CD8-positive, alpha-beta memory T cell (primary cell): ENCODE data around the gene ZNF41. TPM values are rescaled to one million over a fixed set of nuclear protein-coding genes. Genes with fewer than 3 reads are reported as not detected.
A peak's percentile ranks its signal among the peaks of the same experiment; 100 is the strongest.

Experiments used
- CTCF ChIA-PET: fragments of 350-600 bp; sonication (Branson Sonifier 250); formaldehyde crosslinking; loops from one replicate; lab custom pipeline; 2021; ENCODE audit warnings: antibody characterized with exemption; lab: Charles Lee
- POLR2A ChIA-PET: fragments of 350-600 bp; sonication (Branson Sonifier 250); formaldehyde crosslinking; loops from one replicate; lab custom pipeline; 2021; ENCODE audit warnings: antibody characterized with exemption; lab: Charles Lee
- DNase-seq, 5 donors: peaks; one replicate each; pipeline versions ENCODE4 v3.0.0 to v3.0.0-alpha.2; 2020 to 2022; ENCODE audit warnings: mixed read lengths in 1 of 5
- H3K27ac ChIP-seq: one replicate; pipeline ENCODE4 v1.7.0; 2013; ENCODE audit warnings: low read depth, mild to moderate bottlenecking, low read length, moderate library complexity
- H3K27me3 ChIP-seq: 2 replicates; pipeline ENCODE4 v1.7.0; 2013; ENCODE audit warnings: low read length, mild to moderate bottlenecking; ENCODE audit not compliant: insufficient read depth, poor library complexity, severe bottlenecking
- H3K36me3 ChIP-seq: 2 replicates; pipeline ENCODE4 v1.7.0; 2013; ENCODE audit warnings: mild to moderate bottlenecking, low read length, moderate library complexity; ENCODE audit not compliant: insufficient read depth
- H3K4me1 ChIP-seq: 2 replicates; pipeline ENCODE4 v1.7.0; 2013; ENCODE audit warnings: mild to moderate bottlenecking, low read length, moderate library complexity; ENCODE audit not compliant: insufficient read depth
- H3K4me3 ChIP-seq: 2 replicates; pipeline ENCODE4 v1.7.0; 2013; ENCODE audit warnings: mild to moderate bottlenecking, low read length
- H3K9me3 ChIP-seq: 2 replicates; pipeline ENCODE4 v1.7.0; 2013; ENCODE audit warnings: mild to moderate bottlenecking, low read length
- H3K27ac Mint-ChIP-seq, 8 donors: one replicate each; pipeline ENCODE4 v1.8.0; 2020 to 2021; ENCODE audit warnings: mixed read lengths in 8 of 8, mild to moderate bottlenecking in 6 of 8, inconsistent platforms in 3 of 8, moderate library complexity in 3 of 8
- H3K27me3 Mint-ChIP-seq, 2 donors: one replicate each; pipeline ENCODE4 v1.8.0; 2020 to 2021; ENCODE audit warnings: mixed read lengths in 2 of 2, mild to moderate bottlenecking in 1 of 2, moderate library complexity in 1 of 2
- H3K36me3 Mint-ChIP-seq, 3 donors: one replicate each; pipeline ENCODE4 v1.8.0; 2020 to 2021; ENCODE audit warnings: mixed read lengths in 3 of 3, inconsistent platforms in 1 of 3, mild to moderate bottlenecking in 1 of 3
- H3K4me1 Mint-ChIP-seq, 3 donors: one replicate each; pipeline ENCODE4 v1.8.0; 2020 to 2021; ENCODE audit warnings: mixed read lengths in 3 of 3, inconsistent platforms in 1 of 3, mild to moderate bottlenecking in 1 of 3
- H3K4me3 Mint-ChIP-seq, 7 donors: one replicate each; pipeline ENCODE4 v1.8.0; 2020 to 2021; ENCODE audit warnings: mixed read lengths in 7 of 7, mild to moderate bottlenecking in 6 of 7, moderate library complexity in 4 of 7, inconsistent platforms in 2 of 7
- H3K9me3 Mint-ChIP-seq, 5 donors: one replicate each; pipeline ENCODE4 v1.8.0; 2020 to 2022; ENCODE audit warnings: mixed read lengths in 5 of 5, mild to moderate bottlenecking in 3 of 5, moderate library complexity in 2 of 5, inconsistent platforms in 1 of 5
- polyA plus RNA-seq: library from polyadenylated mRNA; unstranded; fragments of 300-500 nt; fragmentation: Illumina TruSeq; gene quantifications from one replicate; pipeline ENCODE4 v1.2.3, GENCODE V29; 2021
- total RNA-seq, 2 experiments: library from RNA; stranded (reverse); gene quantifications; one replicate each; pipeline ENCODE4 v1.2.3, GENCODE V29; 2021

ZNF41 gene
- total and polyA plus RNA-seq, 3 experiments from 2014 or later = 7.0 to 11.9 (median 11.9) TPM

DNA sequence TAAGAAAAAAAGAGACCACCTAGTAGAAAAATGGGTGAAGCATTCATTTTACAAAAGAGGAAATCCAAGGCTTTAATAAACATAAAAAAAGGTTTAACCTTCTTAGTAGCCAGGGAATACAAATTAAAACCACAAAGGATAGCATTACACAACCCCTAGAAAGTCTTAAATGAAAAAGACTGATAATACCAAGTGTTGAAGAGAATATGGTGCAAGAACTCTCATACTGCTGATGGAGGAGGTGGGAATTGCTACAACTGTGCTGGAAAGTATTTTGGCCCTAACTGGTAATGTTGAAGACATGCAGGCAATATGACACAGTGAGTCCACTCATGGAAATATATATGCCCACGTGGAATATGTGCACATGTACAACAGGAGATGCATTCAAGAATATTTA, 22.5 kb downstream of the ZNF41 start:
- no peak for DNase-seq
- H3K36me3 ChIP-seq = peaks cover 5% of the 10 kb centered on the region
- Mint-ChIP-seq H3K4me3 (no peak overlapping the region), H3K4me1 (peaks cover 11 to 16% (median 15%) of the 10 kb centered on the region in 3 donors), H3K27me3 (peaks cover 0 to 7% of the 10 kb centered on the region in 2 donors), H3K36me3 (peaks cover 4 to 44% (median 5%) of the 10 kb centered on the region in 3 donors), H3K27ac (peak overlapping the region in 3 of 8 donors; percentile 6 to 80 (median 54)), H3K9me3 (peaks cover 0 to 2% (median 0%) of the 10 kb centered on the region in 5 donors)
- ChIA-PET CTCF (no interaction called here), POLR2A (no interaction called here)
- H3K27me3 ChIP-seq = no peaks in the 10 kb centered on the region
- no peaks in the 10 kb centered on the region for H3K9me3 ChIP-seq
- H3K4me3 ChIP-seq = no peak overlapping the region
- H3K27ac ChIP-seq = no peak overlapping the region
- H3K4me1 ChIP-seq = no peaks in the 10 kb centered on the region

DNA sequence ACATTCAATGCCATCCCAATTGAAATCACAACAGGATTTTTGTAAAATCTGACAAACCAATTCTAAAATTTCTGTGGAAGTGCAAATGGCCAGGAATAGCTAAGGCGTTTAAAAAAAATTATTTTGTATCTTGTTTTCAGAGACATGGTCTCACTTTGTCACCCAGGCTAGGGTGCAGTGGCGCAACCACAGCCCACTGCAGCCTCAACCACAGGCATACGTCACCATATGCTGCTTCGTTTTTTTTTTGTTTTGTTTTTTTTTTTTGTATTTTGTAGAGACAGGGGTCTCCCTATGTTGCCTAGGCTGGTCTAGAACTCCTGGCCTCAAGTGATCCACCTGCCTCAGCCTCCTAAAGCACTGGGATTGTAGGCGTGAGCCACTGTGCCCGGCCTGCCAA, 24.5 kb downstream of the ZNF41 start:
- Histone ChIP-seq H3K4me1 (no peaks in the 10 kb centered on the region), H3K9me3 (no peaks in the 10 kb centered on the region), H3K27ac (no peak overlapping the region), H3K36me3 (peaks cover 5% of the 10 kb centered on the region), H3K4me3 (no peak overlapping the region), H3K27me3 (no peaks in the 10 kb centered on the region)
- Mint-ChIP-seq H3K9me3 (peaks cover 0 to 2% (median 0%) of the 10 kb centered on the region in 5 donors), H3K4me1 (peaks cover 11 to 16% (median 15%) of the 10 kb centered on the region in 3 donors), H3K4me3 (peak overlapping the region in 5 of 7 donors; percentile 11 to 72 (median 25)), H3K27me3 (peaks cover 0 to 4% of the 10 kb centered on the region in 2 donors), H3K27ac (peak overlapping the region in 7 of 8 donors; percentile 9 to 88 (median 75)), H3K36me3 (peaks cover 6 to 46% (median 9%) of the 10 kb centered on the region in 3 donors)
- DNase-seq = peak; percentile 5 to 67 (median 37)
- CTCF ChIA-PET = no interaction called here
- POLR2A ChIA-PET = no interaction called here

DNA sequence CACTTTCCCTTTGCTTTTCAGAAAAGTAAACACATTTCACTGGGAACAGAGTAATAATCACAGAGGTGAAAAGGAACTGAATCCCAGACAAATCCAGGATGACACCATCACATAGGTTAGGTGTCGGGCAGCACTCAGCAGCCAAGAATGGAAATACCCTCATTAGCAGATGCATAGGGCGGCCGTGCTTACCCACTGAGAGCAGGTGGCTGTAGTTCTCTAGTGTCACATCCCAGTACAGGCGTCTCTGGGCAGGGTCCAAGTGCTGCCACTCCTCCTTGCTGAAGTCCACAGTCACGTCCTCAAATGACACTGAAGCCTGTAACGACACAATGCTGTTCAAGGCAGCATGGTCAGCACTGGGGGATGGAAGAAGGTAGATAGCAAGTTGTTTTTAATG, 26.9 kb downstream of the ZNF41 start:
- Mint-ChIP-seq H3K4me1 (peaks cover 8 to 16% (median 15%) of the 10 kb centered on the region in 3 donors), H3K27me3 (peaks cover 0 to 10% of the 10 kb centered on the region in 2 donors), H3K36me3 (peaks cover 16 to 54% (median 28%) of the 10 kb centered on the region in 3 donors), H3K9me3 (peaks cover 0 to 7% (median 4%) of the 10 kb centered on the region in 5 donors), H3K4me3 (no peak overlapping the region), H3K27ac (peak overlapping the region in 1 of 8 donors; percentile 22)
- no peaks in the 10 kb centered on the region for H3K27me3 ChIP-seq
- no peak for DNase-seq
- peaks cover 5% of the 10 kb centered on the region for H3K36me3 ChIP-seq
- no peaks in the 10 kb centered on the region for H3K4me1 ChIP-seq
- no peak overlapping the region for H3K27ac ChIP-seq
- H3K4me3 ChIP-seq = no peak overlapping the region
- ChIA-PET POLR2A (no interaction called here), CTCF (no interaction called here)
- H3K9me3 ChIP-seq = no peaks in the 10 kb centered on the region

DNA sequence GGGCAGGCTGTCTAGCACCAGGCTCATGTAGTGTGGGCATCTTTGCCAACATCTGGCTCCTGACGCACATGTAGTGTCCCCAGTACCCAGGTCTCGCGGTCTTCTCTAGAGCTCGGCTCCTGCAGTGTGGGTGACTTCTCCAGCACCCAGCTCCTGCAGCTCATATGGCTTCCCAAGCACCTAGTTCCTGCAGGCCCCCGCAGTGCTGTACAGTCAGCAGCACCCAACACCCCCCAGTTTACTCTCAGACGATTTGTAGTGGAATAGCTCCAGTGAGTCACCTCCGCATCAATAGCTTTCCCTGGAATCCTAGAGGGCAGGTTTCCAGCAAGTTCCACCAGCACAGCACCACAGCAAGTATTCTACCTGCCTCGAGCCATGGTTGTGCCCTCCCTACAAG, 30.9 kb downstream of the ZNF41 start:
- peaks cover 27% of the 10 kb centered on the region for H3K36me3 ChIP-seq
- H3K36me3 Mint-ChIP-seq = peaks cover 25 to 73% (median 57%) of the 10 kb centered on the region in 3 donors

DNA sequence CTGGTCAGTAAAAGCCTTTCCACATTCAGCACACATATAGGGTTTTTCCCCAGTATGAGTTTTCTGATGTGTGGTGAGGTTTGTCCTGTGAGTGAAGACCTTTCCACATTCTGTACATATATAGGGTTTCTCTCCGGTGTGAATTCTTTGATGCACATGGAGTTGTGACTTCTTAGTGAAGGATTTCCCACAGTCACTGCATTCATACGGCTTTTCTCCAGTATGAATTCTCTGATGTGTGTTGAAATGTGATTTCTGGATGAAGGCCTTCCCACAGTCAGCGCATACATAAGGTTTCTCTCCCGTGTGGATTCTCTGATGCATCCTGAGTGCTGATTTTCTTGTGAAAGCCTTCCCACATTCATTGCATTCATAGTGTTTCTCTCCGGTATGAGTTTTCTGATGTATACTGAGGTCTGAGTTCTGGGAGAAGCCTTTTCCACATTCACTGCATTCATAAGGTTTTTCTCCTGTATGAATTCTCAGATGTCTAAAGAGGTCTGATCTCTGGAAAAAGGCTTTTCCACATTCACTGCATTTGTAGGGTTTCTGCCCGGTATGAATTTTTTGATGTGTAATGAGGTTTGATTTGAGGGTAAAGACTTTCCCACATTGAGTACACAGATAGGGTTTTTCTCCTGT, 34.7 kb downstream of the ZNF41 start:
- H3K27ac ChIP-seq = no peak overlapping the region
- no peaks in the 10 kb centered on the region for H3K27me3 ChIP-seq
- DNase-seq = no peak
- Mint-ChIP-seq H3K27me3 (peaks cover 0 to 6% of the 10 kb centered on the region in 2 donors), H3K9me3 (peaks cover 5 to 44% (median 37%) of the 10 kb centered on the region in 5 donors), H3K4me3 (no peak overlapping the region), H3K36me3 (peaks cover 20 to 66% (median 47%) of the 10 kb centered on the region in 3 donors), H3K4me1 (no peaks in the 10 kb centered on the region), H3K27ac (no peak overlapping the region)
- peaks cover 21% of the 10 kb centered on the region for H3K9me3 ChIP-seq
- H3K4me3 ChIP-seq = no peak overlapping the region
- ChIA-PET CTCF (no interaction called here), POLR2A (no interaction called here)
- no peaks in the 10 kb centered on the region for H3K4me1 ChIP-seq
- H3K36me3 ChIP-seq = peaks cover 21% of the 10 kb centered on the region

More for the DNA sequence above, 30.9 kb downstream of the ZNF41 start:
- H3K27me3 ChIP-seq = no peaks in the 10 kb centered on the region
- Mint-ChIP-seq H3K4me3 (no peak overlapping the region), H3K27me3 (peaks cover 0 to 6% of the 10 kb centered on the region in 2 donors), H3K4me1 (peaks cover 0 to 2% (median 0%) of the 10 kb centered on the region in 3 donors), H3K9me3 (peaks cover 0 to 40% (median 32%) of the 10 kb centered on the region in 5 donors), H3K27ac (no peak overlapping the region)
- CTCF ChIA-PET = no interaction called here
- no peak for DNase-seq
- H3K4me1 ChIP-seq = no peaks in the 10 kb centered on the region
- peaks cover 19% of the 10 kb centered on the region for H3K9me3 ChIP-seq
- no peak overlapping the region for H3K4me3 ChIP-seq
- POLR2A ChIA-PET = no interaction called here
- no peak overlapping the region for H3K27ac ChIP-seq

DNA sequence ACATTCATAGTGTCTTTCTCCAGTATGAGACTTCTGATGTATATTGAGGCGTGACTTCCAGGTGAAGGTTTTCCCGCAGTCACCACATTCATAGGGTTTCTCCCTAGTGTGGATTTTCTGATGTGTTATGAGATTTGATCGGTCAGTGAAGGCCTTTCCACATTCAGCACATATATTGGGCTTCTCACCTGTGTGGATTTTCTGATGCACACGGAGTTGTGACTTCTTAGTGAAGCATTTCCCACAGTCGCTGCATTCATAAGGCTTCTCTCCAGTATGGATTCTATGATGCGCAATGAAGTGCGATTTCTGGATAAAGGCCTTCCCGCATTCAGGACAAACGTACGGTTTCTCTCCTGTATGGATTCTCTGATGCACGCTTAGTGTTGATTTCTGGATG, 35.4 kb downstream of the ZNF41 start:
- peaks cover 15 to 61% (median 41%) of the 10 kb centered on the region in 3 donors for H3K36me3 Mint-ChIP-seq
- H3K4me1 Mint-ChIP-seq = no peaks in the 10 kb centered on the region
- Histone ChIP-seq H3K27me3 (no peaks in the 10 kb centered on the region), H3K36me3 (peaks cover 21% of the 10 kb centered on the region), H3K4me3 (no peak overlapping the region), H3K4me1 (no peaks in the 10 kb centered on the region), H3K27ac (no peak overlapping the region), H3K9me3 (peaks cover 21% of the 10 kb centered on the region)
- peaks cover 0 to 6% of the 10 kb centered on the region in 2 donors for H3K27me3 Mint-ChIP-seq
- ChIA-PET CTCF (no interaction called here), POLR2A (no interaction called here)
- no peak overlapping the region for H3K4me3 Mint-ChIP-seq
- H3K9me3 Mint-ChIP-seq = peaks cover 5 to 44% (median 37%) of the 10 kb centered on the region in 5 donors
- no peak for DNase-seq
- no peak overlapping the region for H3K27ac Mint-ChIP-seq

DNA sequence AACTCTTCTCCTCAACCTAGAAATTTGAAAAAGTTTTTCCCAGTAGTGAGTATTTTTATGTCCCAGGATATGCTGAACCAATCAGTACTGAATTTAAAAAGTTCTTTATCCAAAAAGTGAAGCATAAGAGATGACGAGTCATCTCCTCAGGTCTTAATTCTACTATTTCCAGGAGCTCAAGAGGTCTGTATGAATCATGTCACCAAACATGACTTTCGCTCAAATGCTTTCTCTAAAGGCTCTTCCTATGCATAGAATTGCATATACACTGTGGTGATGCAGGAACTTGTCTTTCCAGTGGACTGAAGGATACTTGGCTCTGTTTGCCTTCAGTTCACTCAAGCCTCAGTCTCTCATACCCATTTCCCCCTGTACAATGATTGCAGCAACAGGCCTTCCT, 36.1 kb downstream of the ZNF41 start:
- Histone ChIP-seq H3K27ac (no peak overlapping the region), H3K36me3 (peaks cover 21% of the 10 kb centered on the region), H3K27me3 (no peaks in the 10 kb centered on the region), H3K9me3 (peaks cover 21% of the 10 kb centered on the region), H3K4me3 (no peak overlapping the region), H3K4me1 (no peaks in the 10 kb centered on the region)
- Mint-ChIP-seq H3K27me3 (peaks cover 0 to 1% of the 10 kb centered on the region in 2 donors), H3K9me3 (peaks cover 7 to 44% (median 39%) of the 10 kb centered on the region in 5 donors), H3K4me3 (no peak overlapping the region), H3K27ac (no peak overlapping the region), H3K36me3 (peaks cover 13 to 57% (median 35%) of the 10 kb centered on the region in 3 donors), H3K4me1 (no peaks in the 10 kb centered on the region)
- DNase-seq = no peak
- ChIA-PET POLR2A (no interaction called here), CTCF (no interaction called here)

DNA sequence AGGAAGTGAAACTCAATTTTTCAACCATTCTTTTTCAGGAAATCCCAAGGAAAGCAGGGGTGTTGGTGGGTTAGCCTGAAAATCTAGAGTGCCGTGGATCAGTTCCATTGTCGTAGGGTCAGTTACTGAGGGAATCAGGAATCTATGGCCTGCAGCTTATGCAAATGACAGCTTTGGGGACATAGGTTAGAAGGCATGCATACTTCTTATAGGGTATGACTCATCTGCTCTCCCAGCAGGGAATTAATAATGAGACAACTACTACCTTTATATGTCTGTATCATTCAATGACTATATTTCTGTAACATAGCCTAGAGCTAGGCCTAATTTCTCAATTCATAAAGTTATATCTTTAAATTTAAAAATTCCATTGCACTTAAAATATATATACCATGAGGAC, 36.6 kb downstream of the ZNF41 start:
- DNase-seq = no peak
- H3K9me3 ChIP-seq = peaks cover 21% of the 10 kb centered on the region
- no peak overlapping the region for H3K27ac ChIP-seq
- ChIA-PET CTCF (no interaction called here), POLR2A (no interaction called here)
- Mint-ChIP-seq H3K27me3 (peaks cover 0 to 3% of the 10 kb centered on the region in 2 donors), H3K36me3 (peaks cover 11 to 57% (median 32%) of the 10 kb centered on the region in 3 donors), H3K4me1 (no peaks in the 10 kb centered on the region), H3K9me3 (peaks cover 9 to 44% (median 39%) of the 10 kb centered on the region in 5 donors), H3K27ac (no peak overlapping the region), H3K4me3 (no peak overlapping the region)
- no peaks in the 10 kb centered on the region for H3K27me3 ChIP-seq
- H3K4me3 ChIP-seq = no peak overlapping the region
- H3K36me3 ChIP-seq = peaks cover 21% of the 10 kb centered on the region
- H3K4me1 ChIP-seq = no peaks in the 10 kb centered on the region
